Neuron (in vitro differentiated cells): ENCODE results near the gene DPYSL5.

Experiments used
- H2AFZ ChIP-seq: one replicate; pipeline ENCODE4 v1.6.1; 2013; ENCODE audit warnings: low read depth, mild to moderate bottlenecking, inconsistent platforms, low read length, moderate library complexity
- H3K27me3 ChIP-seq: one replicate; pipeline ENCODE4 v1.6.1; 2013; ENCODE audit warnings: low read length; ENCODE audit not compliant: insufficient read depth
- H3K36me3 ChIP-seq: one replicate; pipeline ENCODE4 v1.6.1; 2013; ENCODE audit warnings: low read length; ENCODE audit not compliant: insufficient read depth
- H3K4me1 ChIP-seq: one replicate; pipeline ENCODE4 v1.6.1; 2013; ENCODE audit warnings: low read length; ENCODE audit not compliant: insufficient read depth
- H3K4me3 ChIP-seq: 2 replicates; pipeline ENCODE4 v1.5.1; 2013; ENCODE audit warnings: mild to moderate bottlenecking, low read length, moderate library complexity
- H3K9me3 ChIP-seq: one replicate; pipeline ENCODE4 v1.6.1; 2013; ENCODE audit warnings: low read length

Gene DPYSL5

GRCh38 chr2:26964446-26965130 lies 116.7 kb downstream of the DPYSL5 start:
- Histone ChIP-seq H3K4me1 (no peaks in the 10 kb centered on the region), H3K4me3 (no peak overlapping the region), H3K9me3 (no peaks in the 10 kb centered on the region), H2AFZ (no peak overlapping the region), H3K27me3 (peaks cover 11% of the 10 kb centered on the region), H3K36me3 (no peaks in the 10 kb centered on the region)

GRCh38 chr2:26968001-26968400 lies 120.1 kb downstream of the DPYSL5 start:
- Histone ChIP-seq H3K4me3 (no peak overlapping the region), H3K9me3 (no peaks in the 10 kb centered on the region), H3K4me1 (peaks cover 20% of the 10 kb centered on the region), H2AFZ (no peak overlapping the region), H3K27me3 (peaks cover 5% of the 10 kb centered on the region), H3K36me3 (no peaks in the 10 kb centered on the region)

- no peak overlapping the region for H2AFZ ChIP-seq
- H3K9me3 ChIP-seq: no peaks in the 10 kb centered on the region
- peaks cover 20% of the 10 kb centered on the region for H3K4me1 ChIP-seq
- no peaks in the 10 kb centered on the region for H3K36me3 ChIP-seq
- H3K27me3 ChIP-seq: peaks cover 5% of the 10 kb centered on the region
- H3K4me3 ChIP-seq: no peak overlapping the region
These were observed 121.3 kb downstream of the DPYSL5 start for GRCh38 chr2:26969077-26969844.

- Histone ChIP-seq H3K4me1 (peaks cover 20% of the 10 kb centered on the region), H3K9me3 (no peaks in the 10 kb centered on the region), H3K27me3 (peaks cover 5% of the 10 kb centered on the region), H2AFZ (peak within 1 kb of the TSS; percentile 23), H3K4me3 (peak within 1 kb of the TSS; percentile 93), H3K36me3 (no peaks in the 10 kb centered on the region)
These were observed 122.5 kb downstream of the DPYSL5 start, which contains the start of gene MAPRE3 for GRCh38 chr2:26970244-26970927. Gene MAPRE3 (plus strand): TSS chr2:26970637. CDS start chr2:27022219, 51,582 bp downstream.

- Histone ChIP-seq H3K36me3 (no peaks in the 10 kb centered on the region), H3K9me3 (no peaks in the 10 kb centered on the region), H3K4me1 (peaks cover 20% of the 10 kb centered on the region), H2AFZ (peak overlapping the region; percentile 23), H3K4me3 (peak overlapping the region; percentile 93), H3K27me3 (peaks cover 5% of the 10 kb centered on the region)
These were observed 123.1 kb downstream of the DPYSL5 start for GRCh38 chr2:26970928-26971627.

- Histone ChIP-seq H2AFZ (no peak overlapping the region), H3K4me3 (peak overlapping the region; percentile 93), H3K9me3 (no peaks in the 10 kb centered on the region), H3K27me3 (peaks cover 5% of the 10 kb centered on the region), H3K4me1 (peaks cover 20% of the 10 kb centered on the region), H3K36me3 (no peaks in the 10 kb centered on the region)
These were observed 124.2 kb downstream of the DPYSL5 start for GRCh38 chr2:26971911-26972786.

- H2AFZ ChIP-seq: no peak overlapping the region
- H3K36me3 ChIP-seq: no peaks in the 10 kb centered on the region
- no peaks in the 10 kb centered on the region for H3K9me3 ChIP-seq
- no peaks in the 10 kb centered on the region for H3K27me3 ChIP-seq
- no peak overlapping the region for H3K4me3 ChIP-seq
- H3K4me1 ChIP-seq: peaks cover 20% of the 10 kb centered on the region
These were observed 126.4 kb downstream of the DPYSL5 start for GRCh38 chr2:26974352-26974751.

GRCh38 chr2:26975102-26975501 lies 127.2 kb downstream of the DPYSL5 start:
- H3K9me3 ChIP-seq: no peaks in the 10 kb centered on the region
- no peaks in the 10 kb centered on the region for H3K27me3 ChIP-seq
- no peak overlapping the region for H3K4me3 ChIP-seq
- H3K36me3 ChIP-seq: no peaks in the 10 kb centered on the region
- H2AFZ ChIP-seq: no peak overlapping the region
- peaks cover 18% of the 10 kb centered on the region for H3K4me1 ChIP-seq

GRCh38 chr2:26975656-26976055 lies 127.7 kb downstream of the DPYSL5 start:
- Histone ChIP-seq H2AFZ (no peak overlapping the region), H3K4me1 (peaks cover 17% of the 10 kb centered on the region)

GRCh38 chr2:26976237-26976636 lies 128.3 kb downstream of the DPYSL5 start:
- peaks cover 13% of the 10 kb centered on the region for H3K4me1 ChIP-seq
- H3K36me3 ChIP-seq: no peaks in the 10 kb centered on the region
- no peaks in the 10 kb centered on the region for H3K9me3 ChIP-seq
- H3K27me3 ChIP-seq: no peaks in the 10 kb centered on the region
- H3K4me3 ChIP-seq: no peak overlapping the region
- no peak overlapping the region for H2AFZ ChIP-seq

More at GRCh38 chr2:26975656-26976055, 127.7 kb downstream of the DPYSL5 start:
- H3K27me3 ChIP-seq: no peaks in the 10 kb centered on the region
- H3K4me3 ChIP-seq: no peak overlapping the region
- no peaks in the 10 kb centered on the region for H3K36me3 ChIP-seq
- H3K9me3 ChIP-seq: no peaks in the 10 kb centered on the region

GRCh38 chr2:26977012-26977411 lies 129.1 kb downstream of the DPYSL5 start:
- H3K9me3 ChIP-seq: no peaks in the 10 kb centered on the region
- no peaks in the 10 kb centered on the region for H3K27me3 ChIP-seq
- H2AFZ ChIP-seq: no peak overlapping the region
- no peak overlapping the region for H3K4me3 ChIP-seq
- peaks cover 6% of the 10 kb centered on the region for H3K4me1 ChIP-seq
- H3K36me3 ChIP-seq: no peaks in the 10 kb centered on the region

- H2AFZ ChIP-seq: no peak overlapping the region
- no peaks in the 10 kb centered on the region for H3K36me3 ChIP-seq
- H3K4me1 ChIP-seq: no peaks in the 10 kb centered on the region
These were observed 130.2 kb downstream of the DPYSL5 start for GRCh38 chr2:26978061-26978596.

More at GRCh38 chr2:26978061-26978596, 130.2 kb downstream of the DPYSL5 start:
- no peak overlapping the region for H3K4me3 ChIP-seq
- H3K9me3 ChIP-seq: no peaks in the 10 kb centered on the region
- H3K27me3 ChIP-seq: no peaks in the 10 kb centered on the region
